ENCODE results near the gene MAPKAP1. TPM values are rescaled to one million over a fixed set of nuclear protein-coding genes. Genes with fewer than 3 reads are reported as not detected.

Gene MAPKAP1
- total RNA-seq, 2 donors from 2014 or later, result 73.4 to 81.5 TPM

- Histone ChIP-seq H3K4me1 (ENCODE audit: control insufficient read depth in 1 of 2, low read depth in 2 of 2) (no peaks in the 10 kb centered on the region), H3K36me3 (no peaks in the 10 kb centered on the region), H3K27me3 (replicated peaks; ENCODE audit: insufficient read depth) (no peaks in the 10 kb centered on the region), H3K4me3 (no peak overlapping the region), H3K9me3 (no peaks in the 10 kb centered on the region), H3K27ac (no peak overlapping the region)
- ATAC-seq (ENCODE audit: insufficient number of reproducible peaks, low FRiP score, low read depth), result no peak
- no peak for DNase-seq (ENCODE audit: low spot score)
- TF ChIP-seq CTCF (IDR thresholded peaks at IDR 0.05), result no peak
Observed at GRCh38 chr9:125425170-125425897, 281.7 kb downstream of the MAPKAP1 start.

- Histone ChIP-seq H3K9me3 (no peaks in the 10 kb centered on the region), H3K27me3 (replicated peaks; ENCODE audit: insufficient read depth) (no peaks in the 10 kb centered on the region), H3K36me3 (no peaks in the 10 kb centered on the region), H3K4me1 (ENCODE audit: control insufficient read depth in 1 of 2, low read depth in 2 of 2) (no peaks in the 10 kb centered on the region), H3K27ac (no peak overlapping the region), H3K4me3 (no peak overlapping the region)
- TF ChIP-seq CTCF (IDR thresholded peaks at IDR 0.05), result no peak
- DNase-seq (ENCODE audit: low spot score) (no peak), ATAC-seq (ENCODE audit: insufficient number of reproducible peaks, low FRiP score, low read depth) (no peak)
Observed at GRCh38 chr9:125423964-125424363, 283.0 kb downstream of the MAPKAP1 start.

GRCh38 chr9:125422853-125423252 is 284.2 kb downstream of the MAPKAP1 start:
- no peak for TF ChIP-seq CTCF (IDR thresholded peaks at IDR 0.05)
- Histone ChIP-seq H3K9me3 (no peaks in the 10 kb centered on the region), H3K4me3 (no peak overlapping the region), H3K36me3 (no peaks in the 10 kb centered on the region), H3K27me3 (replicated peaks; ENCODE audit: insufficient read depth) (no peaks in the 10 kb centered on the region), H3K27ac (no peak overlapping the region), H3K4me1 (ENCODE audit: control insufficient read depth in 1 of 2, low read depth in 2 of 2) (no peaks in the 10 kb centered on the region)
- DNase-seq (ENCODE audit: low spot score) (no peak), ATAC-seq (ENCODE audit: insufficient number of reproducible peaks, low FRiP score, low read depth) (no peak)

- H3K27me3 ChIP-seq (replicated peaks; ENCODE audit: insufficient read depth), result no peaks in the 10 kb centered on the region
- no peaks in the 10 kb centered on the region for H3K9me3 ChIP-seq
- DNase-seq (ENCODE audit: low spot score), result no peak
- H3K36me3 ChIP-seq, result no peaks in the 10 kb centered on the region
- no peak overlapping the region for H3K4me3 ChIP-seq
- ATAC-seq (ENCODE audit: insufficient number of reproducible peaks, low FRiP score, low read depth), result no peak
- no peaks in the 10 kb centered on the region for H3K4me1 ChIP-seq (ENCODE audit: control insufficient read depth in 1 of 2, low read depth in 2 of 2)
- TF ChIP-seq CTCF (IDR thresholded peaks at IDR 0.05), result no peak
- H3K27ac ChIP-seq, result no peak overlapping the region
Observed at GRCh38 chr9:125421591-125422181, 285.3 kb downstream of the MAPKAP1 start.

GRCh38 chr9:125421166-125421565 is 285.8 kb downstream of the MAPKAP1 start:
- Histone ChIP-seq H3K27ac (no peak overlapping the region), H3K36me3 (no peaks in the 10 kb centered on the region), H3K4me3 (no peak overlapping the region), H3K27me3 (replicated peaks; ENCODE audit: insufficient read depth) (no peaks in the 10 kb centered on the region), H3K9me3 (no peaks in the 10 kb centered on the region), H3K4me1 (ENCODE audit: control insufficient read depth in 1 of 2, low read depth in 2 of 2) (no peaks in the 10 kb centered on the region)
- ATAC-seq (ENCODE audit: insufficient number of reproducible peaks, low FRiP score, low read depth) (no peak), DNase-seq (ENCODE audit: low spot score) (no peak)
- no peak for TF ChIP-seq CTCF (IDR thresholded peaks at IDR 0.05)

Measured in thoracic aorta (tissue), 2 donors.